ENCODE data around the gene RASAL2.

DNA sequence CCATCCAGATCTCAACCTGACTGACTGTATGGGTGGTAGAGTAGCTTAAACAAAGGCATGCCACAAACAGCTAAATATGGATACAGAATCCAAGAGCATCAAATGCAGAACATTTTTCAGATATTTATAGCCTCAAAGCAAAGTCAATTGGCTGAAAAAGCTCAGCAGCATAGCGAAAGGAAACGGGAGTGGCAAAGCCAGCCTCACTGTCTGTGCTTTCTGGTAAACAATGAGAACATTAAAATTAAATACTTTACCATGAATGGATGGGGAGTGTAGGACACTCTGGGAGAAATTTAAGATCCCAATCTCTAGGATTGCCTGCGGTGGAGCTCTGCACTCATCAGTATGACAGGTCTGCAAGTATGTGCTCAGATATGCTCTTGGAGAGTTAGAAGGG lies 4.4 kb downstream of the RASAL2 start:
- TF ChIP-seq, protein P1, sequence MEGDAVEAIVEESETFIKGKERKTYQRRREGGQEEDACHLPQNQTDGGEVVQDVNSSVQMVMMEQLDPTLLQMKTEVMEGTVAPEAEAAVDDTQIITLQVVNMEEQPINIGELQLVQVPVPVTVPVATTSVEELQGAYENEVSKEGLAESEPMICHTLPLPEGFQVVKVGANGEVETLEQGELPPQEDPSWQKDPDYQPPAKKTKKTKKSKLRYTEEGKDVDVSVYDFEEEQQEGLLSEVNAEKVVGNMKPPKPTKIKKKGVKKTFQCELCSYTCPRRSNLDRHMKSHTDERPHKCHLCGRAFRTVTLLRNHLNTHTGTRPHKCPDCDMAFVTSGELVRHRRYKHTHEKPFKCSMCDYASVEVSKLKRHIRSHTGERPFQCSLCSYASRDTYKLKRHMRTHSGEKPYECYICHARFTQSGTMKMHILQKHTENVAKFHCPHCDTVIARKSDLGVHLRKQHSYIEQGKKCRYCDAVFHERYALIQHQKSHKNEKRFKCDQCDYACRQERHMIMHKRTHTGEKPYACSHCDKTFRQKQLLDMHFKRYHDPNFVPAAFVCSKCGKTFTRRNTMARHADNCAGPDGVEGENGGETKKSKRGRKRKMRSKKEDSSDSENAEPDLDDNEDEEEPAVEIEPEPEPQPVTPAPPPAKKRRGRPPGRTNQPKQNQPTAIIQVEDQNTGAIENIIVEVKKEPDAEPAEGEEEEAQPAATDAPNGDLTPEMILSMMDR (IDR thresholded peaks at IDR 0.05) = no peak
- no peak for TF ChIP-seq ZFX (IDR thresholded peaks at IDR 0.05; ENCODE audit: borderline replicate concordance)

All from 22Rv1 (cell line).